Prostate gland (tissue), 2 donors: ENCODE results near the gene COL9A3. TPM values are rescaled to one million over a fixed set of nuclear protein-coding genes. Genes with fewer than 3 reads are reported as not detected.

Experiments used
- DNase-seq: peaks from one replicate; pipeline ENCODE4 v3.0.0-alpha.2; 2019; ENCODE audit warnings: low spot score
- H3K27ac ChIP-seq, 2 donors: fragments of 200-600 bp; sonication (generic); 2 replicates each; pipeline ENCODE4 v1.5.1; 2017 to 2019
- H3K27me3 ChIP-seq: fragments of 200-600 bp; sonication (generic); replicated peaks from 2 replicates; pipeline ENCODE4 v1.5.1; 2019; ENCODE audit not compliant: insufficient read depth
- H3K36me3 ChIP-seq, 2 donors: fragments of 200-600 bp; sonication (generic); 1 replicate in 1 of 2; 2 replicates in 1 of 2; pipeline versions ENCODE4 v1.5.1 to v1.8.1; 2017 to 2019
- H3K4me1 ChIP-seq: fragments of 200-600 bp; sonication (generic); replicated peaks from 2 replicates; pipeline ENCODE4 v1.5.1; 2019
- H3K4me3 ChIP-seq, 2 donors: fragments of 200-600 bp; sonication (generic); 2 replicates each; pipeline ENCODE4 v1.5.1; 2017 to 2019
- H3K9me3 ChIP-seq: fragments of 200-600 bp; sonication (generic); 2 replicates; pipeline ENCODE4 v1.5.1; 2017
- POLR2A ChIP-seq: fragments of 450-650 bp; IDR thresholded peaks from one replicate; pipeline ENCODE4 v1.6.1; 2016; ENCODE audit warnings: antibody characterized with exemption, mild to moderate bottlenecking
- POLR2AphosphoS5 ChIP-seq: sonication (generic); formaldehyde crosslinking; IDR thresholded peaks from one replicate; pipeline ENCODE4 v1.6.1; 2017; ENCODE audit warnings: antibody characterized with exemption
- WGBS: methylation state at CpG from one replicate; pipeline ENCODE4 v1.1.5; 2018; 5-methylcytosine and 5-hydroxymethylcytosine counted together
- intact Hi-C: fragments of 100-400 bp; cut with DNase I; formaldehyde crosslinking; loops from one replicate; pipeline ENCODE4 v1.14.2; 2022
- total RNA-seq, 2 donors: library from RNA; depleted of rRNA; stranded (reverse); fragments of >200 nt; gene quantifications; one replicate each; pipeline ENCODE4 v1.1.0, GENCODE V29; 2016
- TF ChIP-seq, protein P1 (sequence below), 4 experiments: fragments of 200-600 bp in 2 of 4; fragments of 450-650 bp in 2 of 4; sonication (generic) in 2 of 4; IDR thresholded peaks; 1 replicate in 3 of 4; 2 replicates in 1 of 4; pipeline ENCODE4 v1.5.1; 2016 to 2019; ENCODE audit warnings: antibody characterized with exemption in 4 of 4, mild to moderate bottlenecking in 2 of 4, moderate library complexity in 2 of 4

COL9A3 gene
- total RNA-seq, 2 donors from 2014 or later = 5.8 to 6.5 TPM

GRCh38 chr20:62876501-62876901, 59.7 kb downstream of the COL9A3 start:
- DNase-seq = no peak
- Histone ChIP-seq H3K27me3 (no peaks in the 10 kb centered on the region), H3K27ac (no peak overlapping the region), H3K36me3 (peaks cover 0 to 6% of the 10 kb centered on the region in 2 donors), H3K4me1 (no peaks in the 10 kb centered on the region), H3K4me3 (no peak overlapping the region), H3K9me3 (no peaks in the 10 kb centered on the region)
- WGBS = 62% methylated on average over 13 of the region's 13 CpGs
- TF ChIP-seq POLR2A (no peak), POLR2AphosphoS5 (no peak)
- TF ChIP-seq, protein P1, sequence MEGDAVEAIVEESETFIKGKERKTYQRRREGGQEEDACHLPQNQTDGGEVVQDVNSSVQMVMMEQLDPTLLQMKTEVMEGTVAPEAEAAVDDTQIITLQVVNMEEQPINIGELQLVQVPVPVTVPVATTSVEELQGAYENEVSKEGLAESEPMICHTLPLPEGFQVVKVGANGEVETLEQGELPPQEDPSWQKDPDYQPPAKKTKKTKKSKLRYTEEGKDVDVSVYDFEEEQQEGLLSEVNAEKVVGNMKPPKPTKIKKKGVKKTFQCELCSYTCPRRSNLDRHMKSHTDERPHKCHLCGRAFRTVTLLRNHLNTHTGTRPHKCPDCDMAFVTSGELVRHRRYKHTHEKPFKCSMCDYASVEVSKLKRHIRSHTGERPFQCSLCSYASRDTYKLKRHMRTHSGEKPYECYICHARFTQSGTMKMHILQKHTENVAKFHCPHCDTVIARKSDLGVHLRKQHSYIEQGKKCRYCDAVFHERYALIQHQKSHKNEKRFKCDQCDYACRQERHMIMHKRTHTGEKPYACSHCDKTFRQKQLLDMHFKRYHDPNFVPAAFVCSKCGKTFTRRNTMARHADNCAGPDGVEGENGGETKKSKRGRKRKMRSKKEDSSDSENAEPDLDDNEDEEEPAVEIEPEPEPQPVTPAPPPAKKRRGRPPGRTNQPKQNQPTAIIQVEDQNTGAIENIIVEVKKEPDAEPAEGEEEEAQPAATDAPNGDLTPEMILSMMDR (IDR thresholded peaks at IDR 0.05) = no peak
- intact Hi-C loops = no loop called here

GRCh38 chr20:62876902-62877816, 60.3 kb downstream of the COL9A3 start:
- intact Hi-C loops = no loop called here
- no peak for DNase-seq
- H3K36me3 ChIP-seq = peaks cover 0 to 6% of the 10 kb centered on the region in 2 donors

GRCh38 chr20:62878244-62879038, 61.6 kb downstream of the COL9A3 start:
- no peaks in the 10 kb centered on the region for H3K9me3 ChIP-seq
- H3K27ac ChIP-seq = no peak overlapping the region
- no peaks in the 10 kb centered on the region for H3K4me1 ChIP-seq
- TF ChIP-seq POLR2AphosphoS5 = no peak
- TF ChIP-seq, protein P1 (IDR thresholded peaks at IDR 0.05) = no peak
- TF ChIP-seq POLR2A = no peak
- no peak for DNase-seq
- no peaks in the 10 kb centered on the region for H3K27me3 ChIP-seq
- no peak overlapping the region for H3K4me3 ChIP-seq
- 87% methylated on average over 20 of the region's 20 CpGs for WGBS
- peaks cover 0 to 6% of the 10 kb centered on the region in 2 donors for H3K36me3 ChIP-seq
- intact Hi-C loops = no loop called here

More at GRCh38 chr20:62876902-62877816, 60.3 kb downstream of the COL9A3 start:
- H3K27ac ChIP-seq = no peak overlapping the region
- no peaks in the 10 kb centered on the region for H3K4me1 ChIP-seq
- no peak overlapping the region for H3K4me3 ChIP-seq
- no peaks in the 10 kb centered on the region for H3K9me3 ChIP-seq
- TF ChIP-seq POLR2A = no peak
- TF ChIP-seq, protein P1 (IDR thresholded peaks at IDR 0.05) = no peak
- no peak for TF ChIP-seq POLR2AphosphoS5
- no peaks in the 10 kb centered on the region for H3K27me3 ChIP-seq
- WGBS = 76% methylated on average over 22 of the region's 48 CpGs

GRCh38 chr20:62879275-62880146, 62.7 kb downstream of the COL9A3 start:
- H3K4me3 ChIP-seq = no peak overlapping the region
- 78% methylated on average over 78 of the region's 80 CpGs for WGBS
- no peak for DNase-seq
- peaks cover 0 to 6% of the 10 kb centered on the region in 2 donors for H3K36me3 ChIP-seq
- H3K27ac ChIP-seq = no peak overlapping the region
- intact Hi-C loops = no loop called here
- no peaks in the 10 kb centered on the region for H3K4me1 ChIP-seq
- no peaks in the 10 kb centered on the region for H3K27me3 ChIP-seq
- no peak for TF ChIP-seq POLR2A
- TF ChIP-seq, protein P1 (IDR thresholded peaks at IDR 0.05) = no peak
- TF ChIP-seq POLR2AphosphoS5 = no peak
- H3K9me3 ChIP-seq = no peaks in the 10 kb centered on the region
